Right lobe of liver (tissue), 4 donors: ENCODE measurements around the gene DENND2A.

Source experiments
- CTCF ChIP-seq, 4 donors: fragments of 200-600 bp in 3 of 4; fragments of 450-650 bp in 1 of 4; IDR thresholded peaks; one replicate each; pipeline versions ENCODE4 v1.5.1 to v1.8.0; 2016 to 2022; ENCODE audit warnings: antibody characterized with exemption in 4 of 4, mild to moderate bottlenecking in 2 of 4
- POLR2A ChIP-seq: fragments of 450-650 bp; IDR thresholded peaks from one replicate; pipeline ENCODE4 v1.6.1; 2017; ENCODE audit warnings: antibody characterized with exemption, mild to moderate bottlenecking
- donor health status: DM: no; HTN: no; CAD: no.
- donor health status: DM: no; HTN: no; CAD: no.
- donor health status: DM: no; HTN: yes; CAD: no.

DNA sequence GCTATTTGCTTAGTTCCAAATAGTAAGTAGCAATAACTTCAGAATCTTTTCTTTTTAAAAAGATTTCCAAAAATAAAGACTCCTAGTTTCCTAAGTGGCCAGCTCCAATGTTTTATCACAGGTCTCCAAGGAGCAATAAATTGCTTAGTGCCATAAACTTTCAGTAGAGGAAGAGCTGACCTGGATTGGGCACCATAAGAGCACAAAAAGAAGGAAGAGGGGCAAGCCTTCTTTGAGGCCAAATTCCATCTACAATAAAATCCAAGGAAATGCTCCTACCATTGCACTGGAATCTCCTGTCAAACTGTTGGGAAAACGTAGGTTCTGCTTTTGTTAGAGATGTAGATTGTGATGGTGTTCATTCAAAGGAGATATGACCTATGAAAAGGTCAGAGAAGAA is 64.0 kb downstream of the DENND2A start:
- no peak for TF ChIP-seq CTCF (IDR thresholded peaks at IDR 0.05)
- TF ChIP-seq POLR2A: no peak
